ENCODE measurements around the gene UBE2Q2.
"Not testable (repeated sequence)": the region's sequence is repeated elsewhere in the genome, so short reads cannot be mapped to it uniquely, and the experiment has no call there.

UBE2Q2 gene

GRCh38 chr15:75849167-75849566 is 5.9 kb downstream of the UBE2Q2 start:
- Histone ChIP-seq H3K9ac (ENCODE audit: low read length) (no peak overlapping the region), H3K27ac (ENCODE audit: low read depth, low read length) (no peak overlapping the region), H3K4me1 (ENCODE audit: insufficient read depth, low read length) (peaks cover 31% of the 10 kb centered on the region)

GRCh38 chr15:75850708-75851107 is 7.5 kb downstream of the UBE2Q2 start:
- Histone ChIP-seq H3K36me3 (ENCODE audit: insufficient read depth, low read length) (peaks cover 3% of the 10 kb centered on the region), H3K4me3 (ENCODE audit: low read depth in 1 of 2, low read length in 2 of 2) (no peak overlapping the region), H3K27me3 (ENCODE audit: control insufficient read depth in 1 of 2, insufficient read depth in 2 of 2, low read length in 2 of 2) (no peaks in the 10 kb centered on the region), H3K9ac (ENCODE audit: low read length) (no peak overlapping the region), H3K4me1 (ENCODE audit: insufficient read depth, low read length) (peaks cover 18% of the 10 kb centered on the region), H3K9me3 (ENCODE audit: low read length) (no peaks in the 10 kb centered on the region), H3K27ac (ENCODE audit: low read depth, low read length) (no peak overlapping the region)

More at GRCh38 chr15:75849167-75849566, 5.9 kb downstream of the UBE2Q2 start:
- H3K9me3 ChIP-seq (ENCODE audit: low read length): no peaks in the 10 kb centered on the region
- H3K36me3 ChIP-seq (ENCODE audit: insufficient read depth, low read length): no peaks in the 10 kb centered on the region
- no peak overlapping the region for H3K4me3 ChIP-seq (ENCODE audit: low read depth in 1 of 2, low read length in 2 of 2)
- no peaks in the 10 kb centered on the region for H3K27me3 ChIP-seq (ENCODE audit: control insufficient read depth in 1 of 2, insufficient read depth in 2 of 2, low read length in 2 of 2)

- not testable (repeated sequence) for H3K9me3 ChIP-seq (ENCODE audit: low read length); H3K36me3 ChIP-seq (ENCODE audit: insufficient read depth, low read length); H3K27me3 ChIP-seq (ENCODE audit: control insufficient read depth in 1 of 2, insufficient read depth in 2 of 2, low read length in 2 of 2); H3K4me3 ChIP-seq (ENCODE audit: low read depth in 1 of 2, low read length in 2 of 2); H3K27ac ChIP-seq (ENCODE audit: low read depth, low read length); H3K9ac ChIP-seq (ENCODE audit: low read length)
- peaks cover 17% of the 10 kb centered on the region for H3K4me1 ChIP-seq (ENCODE audit: insufficient read depth, low read length)
These were observed 8.3 kb downstream of the UBE2Q2 start for GRCh38 chr15:75851566-75851965.

- Histone ChIP-seq H3K9me3 (ENCODE audit: low read length) (no peaks in the 10 kb centered on the region), H3K4me3 (ENCODE audit: low read depth in 1 of 2, low read length in 2 of 2) (no peak overlapping the region), H3K27ac (ENCODE audit: low read depth, low read length) (no peak overlapping the region), H3K36me3 (ENCODE audit: insufficient read depth, low read length) (peaks cover 10% of the 10 kb centered on the region), H3K4me1 (ENCODE audit: insufficient read depth, low read length) (no peaks in the 10 kb centered on the region), H3K9ac (ENCODE audit: low read length) (no peak overlapping the region), H3K27me3 (ENCODE audit: control insufficient read depth in 1 of 2, insufficient read depth in 2 of 2, low read length in 2 of 2) (no peaks in the 10 kb centered on the region)
These were observed 14.6 kb downstream of the UBE2Q2 start for GRCh38 chr15:75857886-75858285.

- Histone ChIP-seq H3K27me3 (ENCODE audit: control insufficient read depth in 1 of 2, insufficient read depth in 2 of 2, low read length in 2 of 2) (no peaks in the 10 kb centered on the region), H3K4me3 (ENCODE audit: low read depth in 1 of 2, low read length in 2 of 2) (no peak overlapping the region), H3K9me3 (ENCODE audit: low read length) (no peaks in the 10 kb centered on the region), H3K9ac (ENCODE audit: low read length) (no peak overlapping the region), H3K4me1 (ENCODE audit: insufficient read depth, low read length) (no peaks in the 10 kb centered on the region), H3K27ac (ENCODE audit: low read depth, low read length) (no peak overlapping the region), H3K36me3 (ENCODE audit: insufficient read depth, low read length) (peaks cover 9% of the 10 kb centered on the region)
These were observed 18.6 kb downstream of the UBE2Q2 start for GRCh38 chr15:75861750-75862402.

DNA sequence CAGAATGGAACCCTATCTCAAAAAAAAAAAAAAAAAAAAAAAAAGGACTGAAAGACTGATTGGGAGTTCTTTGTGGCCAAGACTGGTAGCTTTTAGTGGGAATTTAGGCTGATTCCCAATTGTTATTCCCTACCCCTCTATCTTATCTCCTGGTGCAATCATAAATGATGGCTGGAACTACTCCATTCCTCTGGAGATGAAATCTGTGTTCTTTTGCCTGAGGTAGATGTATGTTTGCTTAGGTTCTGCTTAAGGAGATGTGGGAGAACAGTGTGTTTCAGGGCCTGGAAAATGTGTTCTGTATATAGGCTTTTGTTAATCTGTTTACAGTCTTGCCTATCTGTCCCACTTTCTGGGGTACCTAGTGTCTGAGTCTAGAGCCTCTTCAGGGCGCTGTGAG is 19.5 kb downstream of the UBE2Q2 start:
- Histone ChIP-seq H3K9ac (ENCODE audit: low read length) (no peak overlapping the region), H3K4me3 (ENCODE audit: low read depth in 1 of 2, low read length in 2 of 2) (no peak overlapping the region), H3K4me1 (ENCODE audit: insufficient read depth, low read length) (no peaks in the 10 kb centered on the region), H3K27ac (ENCODE audit: low read depth, low read length) (no peak overlapping the region), H3K27me3 (ENCODE audit: control insufficient read depth in 1 of 2, insufficient read depth in 2 of 2, low read length in 2 of 2) (no peaks in the 10 kb centered on the region), H3K9me3 (ENCODE audit: low read length) (no peaks in the 10 kb centered on the region), H3K36me3 (ENCODE audit: insufficient read depth, low read length) (peaks cover 9% of the 10 kb centered on the region)

- Histone ChIP-seq H3K9ac (ENCODE audit: low read length) (no peak overlapping the region), H3K9me3 (ENCODE audit: low read length) (no peaks in the 10 kb centered on the region), H3K4me1 (ENCODE audit: insufficient read depth, low read length) (no peaks in the 10 kb centered on the region), H3K4me3 (ENCODE audit: low read depth in 1 of 2, low read length in 2 of 2) (no peak overlapping the region), H3K36me3 (ENCODE audit: insufficient read depth, low read length) (peaks cover 11% of the 10 kb centered on the region), H3K27ac (ENCODE audit: low read depth, low read length) (no peak overlapping the region), H3K27me3 (ENCODE audit: control insufficient read depth in 1 of 2, insufficient read depth in 2 of 2, low read length in 2 of 2) (no peaks in the 10 kb centered on the region)
These were observed 21.2 kb downstream of the UBE2Q2 start for GRCh38 chr15:75864213-75865059.

DNA sequence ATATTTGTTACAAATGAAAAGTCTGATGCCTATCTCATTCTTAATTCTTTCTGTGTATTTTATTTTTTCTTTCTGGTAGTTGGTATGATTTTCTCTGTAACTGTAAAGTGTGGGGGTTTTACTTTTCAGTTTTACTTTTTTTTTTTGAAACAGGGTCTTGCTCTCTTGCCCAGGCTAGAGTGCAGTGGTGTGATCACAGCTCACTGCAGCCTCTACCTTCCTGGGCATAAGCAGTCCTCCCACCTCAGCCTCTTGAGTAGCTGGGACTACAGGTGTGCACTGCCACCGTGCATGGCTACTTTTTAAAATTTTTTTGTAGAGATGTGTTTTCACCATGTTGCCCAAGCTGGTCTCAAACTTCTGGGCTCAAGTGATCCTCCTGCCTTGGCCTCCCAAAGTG is 22.8 kb downstream of the UBE2Q2 start:
- not testable (repeated sequence) for H3K9ac ChIP-seq (ENCODE audit: low read length); H3K27me3 ChIP-seq (ENCODE audit: control insufficient read depth in 1 of 2, insufficient read depth in 2 of 2, low read length in 2 of 2); H3K27ac ChIP-seq (ENCODE audit: low read depth, low read length)

GRCh38 chr15:75866916-75867315 is 23.7 kb downstream of the UBE2Q2 start:
- Histone ChIP-seq H3K9ac (ENCODE audit: low read length) (no peak overlapping the region), H3K27me3 (ENCODE audit: control insufficient read depth in 1 of 2, insufficient read depth in 2 of 2, low read length in 2 of 2) (no peaks in the 10 kb centered on the region), H3K27ac (ENCODE audit: low read depth, low read length) (no peak overlapping the region), H3K4me1 (ENCODE audit: insufficient read depth, low read length) (no peaks in the 10 kb centered on the region), H3K4me3 (ENCODE audit: low read depth in 1 of 2, low read length in 2 of 2) (no peak overlapping the region), H3K36me3 (ENCODE audit: insufficient read depth, low read length) (peaks cover 20% of the 10 kb centered on the region), H3K9me3 (ENCODE audit: low read length) (no peaks in the 10 kb centered on the region)

More for the DNA sequence above, 22.8 kb downstream of the UBE2Q2 start:
- H3K36me3 ChIP-seq (ENCODE audit: insufficient read depth, low read length): peaks cover 20% of the 10 kb centered on the region
- H3K4me1 ChIP-seq (ENCODE audit: insufficient read depth, low read length); H3K4me3 ChIP-seq (ENCODE audit: low read depth in 1 of 2, low read length in 2 of 2); H3K9me3 ChIP-seq (ENCODE audit: low read length): not testable (repeated sequence)

DNA sequence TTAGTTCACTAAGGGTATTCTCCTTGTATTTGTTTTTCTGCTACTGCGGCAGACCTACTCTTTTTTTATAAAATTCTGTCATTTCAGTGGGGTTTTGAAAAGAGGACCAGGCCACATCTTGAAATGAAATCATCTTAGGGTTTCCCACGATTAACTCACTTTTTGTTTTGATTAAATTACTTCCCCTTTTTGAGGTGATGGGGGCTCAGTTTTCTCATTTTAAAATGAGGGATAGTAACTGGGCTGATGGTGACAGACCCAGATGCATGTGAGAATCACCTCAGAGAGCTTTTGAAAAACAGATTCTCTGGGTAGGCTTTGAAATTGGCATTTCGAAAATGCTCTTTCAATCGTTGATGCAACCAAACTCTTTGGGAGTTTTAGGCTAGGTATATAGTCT is 24.2 kb downstream of the UBE2Q2 start:
- no peaks in the 10 kb centered on the region for H3K9me3 ChIP-seq (ENCODE audit: low read length)
- no peaks in the 10 kb centered on the region for H3K4me1 ChIP-seq (ENCODE audit: insufficient read depth, low read length)
- H3K36me3 ChIP-seq (ENCODE audit: insufficient read depth, low read length): peaks cover 20% of the 10 kb centered on the region

GRCh38 chr15:75868019-75868418 is 24.8 kb downstream of the UBE2Q2 start:
- Histone ChIP-seq H3K27ac (ENCODE audit: low read depth, low read length) (no peak overlapping the region), H3K9ac (ENCODE audit: low read length) (no peak overlapping the region), H3K27me3 (ENCODE audit: control insufficient read depth in 1 of 2, insufficient read depth in 2 of 2, low read length in 2 of 2) (no peaks in the 10 kb centered on the region), H3K9me3 (ENCODE audit: low read length) (no peaks in the 10 kb centered on the region), H3K4me1 (ENCODE audit: insufficient read depth, low read length) (no peaks in the 10 kb centered on the region), H3K4me3 (ENCODE audit: low read depth in 1 of 2, low read length in 2 of 2) (no peak overlapping the region), H3K36me3 (ENCODE audit: insufficient read depth, low read length) (peaks cover 20% of the 10 kb centered on the region)

More for the DNA sequence above, 24.2 kb downstream of the UBE2Q2 start:
- Histone ChIP-seq H3K4me3 (ENCODE audit: low read depth in 1 of 2, low read length in 2 of 2) (no peak overlapping the region), H3K27ac (ENCODE audit: low read depth, low read length) (no peak overlapping the region), H3K9ac (ENCODE audit: low read length) (no peak overlapping the region), H3K27me3 (ENCODE audit: control insufficient read depth in 1 of 2, insufficient read depth in 2 of 2, low read length in 2 of 2) (no peaks in the 10 kb centered on the region)
